ENCODE measurements around the gene TOR1AIP2. TPM values are rescaled to one million over a fixed set of nuclear protein-coding genes. Genes with fewer than 3 reads are reported as not detected.
A peak's percentile ranks its signal among the peaks of the same experiment; 100 is the strongest.

Gene TOR1AIP2
- total RNA-seq, 2 experiments from 2014 or later: 43.5 to 50.1 TPM

GRCh38 chr1:179888071-179888470 lies 10.5 kb upstream of the TOR1AIP2 start:
- Mint-ChIP-seq H3K36me3 (peaks cover 30% of the 10 kb centered on the region), H3K4me1 (peaks cover 35% of the 10 kb centered on the region), H3K9me3 (ENCODE audit: low read depth) (no peaks in the 10 kb centered on the region), H3K27me3 (no peaks in the 10 kb centered on the region), H3K27ac (no peak overlapping the region), H3K4me3 (no peak overlapping the region)
- ATAC-seq (no peak), DNase-seq (no peak)
- CTCF ChIA-PET: interaction anchor here (0.9 to 1.4 kb wide), 2 partner anchors 20 to 291 kb away, joined by 4 read pairs; no protein-coding TSS in a partner anchor

DNA sequence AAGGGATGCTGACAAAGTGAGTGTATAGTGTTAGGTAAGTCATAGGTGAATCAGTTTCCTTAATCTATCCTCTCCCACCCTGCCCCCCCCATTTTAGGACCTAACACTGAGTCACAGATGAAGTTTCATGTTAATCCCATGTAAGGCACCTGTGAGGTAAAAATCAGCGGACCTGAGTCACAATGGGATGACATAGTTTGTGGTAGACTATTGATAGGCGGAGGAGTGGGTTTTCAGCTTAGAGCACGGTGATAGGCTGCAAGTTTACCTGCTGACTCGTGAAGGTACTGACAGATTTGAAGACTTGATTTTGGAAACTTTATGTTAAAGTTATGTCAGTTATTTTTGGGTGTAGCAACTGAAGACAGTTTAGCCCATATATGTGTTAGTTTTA lies 6.1 kb upstream of the TOR1AIP2 start:
- CTCF ChIA-PET: interaction anchor here (0.9 to 1.5 kb wide), 3 partner anchors 20 to 70 kb away, joined by 3 to 6 read pairs (median 5); partner anchors contain the start of gene CEP350
- H3K27me3 Mint-ChIP-seq: no peaks in the 10 kb centered on the region
- H3K9me3 Mint-ChIP-seq (ENCODE audit: low read depth): no peaks in the 10 kb centered on the region
- peaks cover 52% of the 10 kb centered on the region for H3K4me1 Mint-ChIP-seq
- peak; percentile 26 for ATAC-seq
- H3K4me3 Mint-ChIP-seq: peak overlapping the region; percentile 95
- H3K36me3 Mint-ChIP-seq: peaks cover 28% of the 10 kb centered on the region
- DNase-seq: peak; percentile 84
- H3K27ac Mint-ChIP-seq: peak overlapping the region; percentile 99

DNA sequence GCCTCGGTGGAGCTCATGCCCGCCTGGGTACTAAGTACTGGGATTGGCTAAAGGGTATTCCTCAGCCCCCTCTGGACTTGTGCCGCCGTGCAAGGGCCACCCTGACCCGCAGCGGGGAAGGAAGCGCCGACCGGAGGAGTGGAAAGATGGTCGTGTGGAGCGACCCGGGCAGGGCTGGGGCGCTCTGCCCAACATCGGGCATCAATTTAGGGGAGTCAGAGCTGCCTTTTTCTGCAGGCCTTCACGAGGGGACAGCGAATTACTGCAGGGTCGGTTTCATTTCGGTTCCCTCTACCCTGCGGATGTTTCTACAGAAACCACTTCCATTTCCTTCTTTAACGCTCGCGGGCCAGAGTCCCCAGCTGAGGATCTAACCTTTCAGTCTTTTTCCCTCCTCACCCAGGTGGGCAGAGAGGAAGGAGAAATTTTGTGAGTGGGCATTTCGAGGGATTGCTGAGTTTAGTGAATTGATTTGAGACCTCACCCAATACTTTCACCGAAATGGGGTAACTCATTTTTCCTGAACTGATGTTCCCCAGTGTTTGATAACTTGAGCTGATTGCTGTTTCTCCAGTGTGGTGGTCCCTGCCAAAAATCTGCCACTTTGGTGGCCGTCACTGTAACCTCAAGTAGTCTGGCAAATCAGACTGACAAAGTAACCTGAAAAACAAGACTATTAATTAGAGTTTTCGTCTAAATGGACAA lies 5.6 kb upstream of the TOR1AIP2 start:
- DNase-seq (peak; percentile 71), ATAC-seq (no peak)
- peaks cover 28% of the 10 kb centered on the region for H3K36me3 Mint-ChIP-seq
- H3K4me1 Mint-ChIP-seq: peaks cover 55% of the 10 kb centered on the region
- CTCF ChIA-PET: interaction anchor here (0.9 to 1.5 kb wide), 3 partner anchors 19 to 71 kb away, joined by 3 to 6 read pairs (median 5); partner anchors contain the start of gene CEP350
- peak overlapping the region; percentile 99 for H3K27ac Mint-ChIP-seq
- H3K9me3 Mint-ChIP-seq (ENCODE audit: low read depth): no peaks in the 10 kb centered on the region
- no peaks in the 10 kb centered on the region for H3K27me3 Mint-ChIP-seq
- peak overlapping the region; percentile 95 for H3K4me3 Mint-ChIP-seq

- H3K36me3 Mint-ChIP-seq: peaks cover 23% of the 10 kb centered on the region
- H3K4me1 Mint-ChIP-seq: peaks cover 55% of the 10 kb centered on the region
- peak within 1 kb of the TSS; percentile 95 for H3K4me3 Mint-ChIP-seq
- DNase-seq (peak; percentile 99), ATAC-seq (peak; percentile 81)
- peak within 1 kb of the TSS; percentile 99 for H3K27ac Mint-ChIP-seq
- H3K27me3 Mint-ChIP-seq: no peaks in the 10 kb centered on the region
- H3K9me3 Mint-ChIP-seq (ENCODE audit: low read depth): no peaks in the 10 kb centered on the region
- CTCF ChIA-PET: interaction anchor here (1.0 to 1.5 kb wide), 2 partner anchors 72 to 296 kb away, joined by 3 to 6 read pairs; partner anchors contain the start of gene CEP350
Measured at GRCh38 chr1:179882253-179883039, 4.8 kb upstream of the TOR1AIP2 start, which contains the start of gene TOR1AIP1. Gene TOR1AIP1, plus strand, starts transcription at chr1:179882285. Its CDS starts 218 bp downstream, at chr1:179882503.

- Mint-ChIP-seq H3K4me3 (peak overlapping the region; percentile 95), H3K36me3 (peaks cover 21% of the 10 kb centered on the region), H3K9me3 (ENCODE audit: low read depth) (no peaks in the 10 kb centered on the region), H3K4me1 (peaks cover 52% of the 10 kb centered on the region), H3K27me3 (no peaks in the 10 kb centered on the region), H3K27ac (peak overlapping the region; percentile 99)
- no peak for DNase-seq
- peak; percentile 10 for ATAC-seq
- CTCF ChIA-PET: interaction anchor here (1.0 kb wide), 1 partner anchor 297 kb away, joined by 3 read pairs; no protein-coding TSS in a partner anchor
Measured at GRCh38 chr1:179881642-179882252, 4.1 kb upstream of the TOR1AIP2 start.

- DNase-seq (no peak), ATAC-seq (no peak)
- Mint-ChIP-seq H3K27me3 (no peaks in the 10 kb centered on the region), H3K9me3 (ENCODE audit: low read depth) (no peaks in the 10 kb centered on the region), H3K27ac (no peak overlapping the region), H3K4me1 (peaks cover 51% of the 10 kb centered on the region), H3K36me3 (peaks cover 15% of the 10 kb centered on the region), H3K4me3 (no peak overlapping the region)
- CTCF ChIA-PET: interaction anchor here (1.3 kb wide), 1 partner anchor 11 kb away, joined by 4 read pairs; no protein-coding TSS in a partner anchor
Measured at GRCh38 chr1:179879797-179880196, 2.2 kb upstream of the TOR1AIP2 start.

GRCh38 chr1:179876300-179876715 lies 1.3 kb downstream of the TOR1AIP2 start:
- ATAC-seq (no peak), DNase-seq (no peak)
- peak overlapping the region; percentile 88 for H3K4me3 Mint-ChIP-seq
- peak overlapping the region; percentile 68 for H3K27ac Mint-ChIP-seq
- CTCF ChIA-PET: interaction anchor here (2.3 kb wide), 1 partner anchor 9 kb away, joined by 13 read pairs; no protein-coding TSS in a partner anchor
- no peaks in the 10 kb centered on the region for H3K9me3 Mint-ChIP-seq (ENCODE audit: low read depth)
- peaks cover 19% of the 10 kb centered on the region for H3K36me3 Mint-ChIP-seq
- peaks cover 51% of the 10 kb centered on the region for H3K4me1 Mint-ChIP-seq
- no peaks in the 10 kb centered on the region for H3K27me3 Mint-ChIP-seq

DNA sequence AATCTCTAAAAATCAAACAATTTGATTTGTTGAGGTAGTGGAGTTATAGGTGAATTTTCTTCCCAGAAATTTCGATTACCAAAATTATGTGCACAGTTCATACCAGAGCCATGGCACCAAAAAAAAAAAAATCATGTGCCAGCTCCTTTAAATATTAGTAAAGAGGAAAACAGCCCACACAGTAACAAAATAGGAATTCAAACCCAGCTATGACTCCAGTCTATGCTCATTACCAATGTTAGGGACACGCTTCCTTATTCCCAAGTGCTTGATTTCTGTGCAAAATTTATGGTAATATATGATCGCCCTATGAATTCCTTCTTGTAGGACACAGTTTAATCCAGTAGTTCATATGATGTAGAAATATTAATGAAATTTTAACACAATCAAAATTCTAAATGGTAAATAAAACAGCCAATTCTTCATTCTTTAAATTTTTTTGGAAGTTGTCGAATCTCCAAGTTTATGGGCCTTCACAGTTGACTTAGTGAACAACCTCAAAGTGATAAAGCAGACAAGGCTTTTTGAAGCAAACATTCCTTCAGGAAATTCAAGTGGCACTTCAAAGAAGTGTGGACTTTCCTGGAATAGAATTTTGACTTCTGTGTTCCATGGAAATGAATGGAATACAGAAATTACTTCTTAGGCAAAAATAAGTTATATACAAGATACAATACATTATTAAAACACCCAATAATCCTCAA lies 1.9 kb downstream of the TOR1AIP2 start:
- H3K4me3 Mint-ChIP-seq: no peak overlapping the region
- no peak for ATAC-seq
- peaks cover 50% of the 10 kb centered on the region for H3K4me1 Mint-ChIP-seq
- DNase-seq: no peak
- H3K27me3 Mint-ChIP-seq: no peaks in the 10 kb centered on the region
- H3K36me3 Mint-ChIP-seq: peaks cover 19% of the 10 kb centered on the region
- CTCF ChIA-PET: interaction anchor here (1.4 to 2.3 kb wide), 2 partner anchors 9 to 22 kb away, joined by 3 to 13 read pairs; no protein-coding TSS in a partner anchor
- no peaks in the 10 kb centered on the region for H3K9me3 Mint-ChIP-seq (ENCODE audit: low read depth)
- no peak overlapping the region for H3K27ac Mint-ChIP-seq

GRCh38 chr1:179873438-179873851 lies 4.2 kb downstream of the TOR1AIP2 start:
- DNase-seq (no peak), ATAC-seq (no peak)
- CTCF ChIA-PET: no interaction called here
- no peaks in the 10 kb centered on the region for H3K9me3 Mint-ChIP-seq (ENCODE audit: low read depth)
- peaks cover 38% of the 10 kb centered on the region for H3K4me1 Mint-ChIP-seq
- no peak overlapping the region for H3K27ac Mint-ChIP-seq
- no peak overlapping the region for H3K4me3 Mint-ChIP-seq
- peaks cover 20% of the 10 kb centered on the region for H3K36me3 Mint-ChIP-seq
- H3K27me3 Mint-ChIP-seq: no peaks in the 10 kb centered on the region

DNA sequence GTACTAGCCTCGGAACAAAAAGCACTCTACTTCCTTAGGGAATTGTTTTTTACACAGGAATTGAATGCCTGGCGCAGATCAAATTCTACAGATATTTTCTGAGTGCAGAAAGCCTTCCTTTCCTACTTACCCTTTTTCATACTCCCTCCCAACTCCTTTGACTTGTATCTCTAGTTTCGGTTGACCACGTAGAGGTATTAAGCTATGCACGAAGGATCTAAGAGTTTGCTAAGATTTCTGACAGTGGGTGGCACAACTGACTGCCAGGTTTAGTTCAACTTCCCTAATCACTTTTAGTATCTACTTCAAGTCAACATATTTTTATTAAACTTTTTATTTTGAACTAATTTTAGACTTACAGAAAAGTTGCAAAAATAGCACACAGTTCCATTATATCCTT lies 5.0 kb downstream of the TOR1AIP2 start:
- Mint-ChIP-seq H3K27me3 (no peaks in the 10 kb centered on the region), H3K4me1 (peaks cover 29% of the 10 kb centered on the region), H3K4me3 (no peak overlapping the region), H3K36me3 (peaks cover 24% of the 10 kb centered on the region), H3K27ac (no peak overlapping the region), H3K9me3 (ENCODE audit: low read depth) (no peaks in the 10 kb centered on the region)
- ATAC-seq: no peak
- CTCF ChIA-PET: no interaction called here
- DNase-seq: no peak

DNA sequence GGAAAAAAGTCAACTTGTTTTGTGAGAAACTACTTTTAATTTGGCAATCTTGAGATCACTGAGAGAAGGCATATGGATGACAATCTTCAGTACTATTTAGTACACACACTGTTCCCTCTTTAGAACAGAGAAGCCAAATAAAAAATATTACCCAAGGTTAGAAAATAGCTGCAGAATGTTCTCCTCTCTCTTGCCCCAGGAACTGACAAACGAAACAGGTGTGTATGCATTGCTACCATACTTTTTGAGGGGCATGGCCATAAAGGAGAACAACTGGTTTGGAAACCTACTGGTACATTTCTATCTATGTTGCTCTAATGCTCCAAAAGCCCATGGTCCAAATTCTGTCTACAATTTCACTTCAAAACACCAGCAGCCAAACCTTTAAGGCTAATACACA lies 5.7 kb downstream of the TOR1AIP2 start:
- ATAC-seq (no peak), DNase-seq (no peak)
- Mint-ChIP-seq H3K4me3 (no peak overlapping the region), H3K9me3 (ENCODE audit: low read depth) (no peaks in the 10 kb centered on the region), H3K36me3 (peaks cover 24% of the 10 kb centered on the region), H3K27me3 (no peaks in the 10 kb centered on the region), H3K4me1 (peaks cover 29% of the 10 kb centered on the region), H3K27ac (no peak overlapping the region)
- CTCF ChIA-PET: interaction anchor here (5.2 kb wide), 1 partner anchor 296 kb away, joined by 27 read pairs; no protein-coding TSS in a partner anchor

- ATAC-seq (no peak), DNase-seq (no peak)
- Mint-ChIP-seq H3K4me3 (no peak overlapping the region), H3K27me3 (no peaks in the 10 kb centered on the region), H3K4me1 (peaks cover 22% of the 10 kb centered on the region), H3K27ac (no peak overlapping the region), H3K9me3 (ENCODE audit: low read depth) (no peaks in the 10 kb centered on the region), H3K36me3 (peaks cover 25% of the 10 kb centered on the region)
- CTCF ChIA-PET: interaction anchor here (1.2 to 5.2 kb wide), 2 partner anchors 297 to 308 kb away, joined by 4 to 27 read pairs; no protein-coding TSS in a partner anchor
Measured at GRCh38 chr1:179870870-179871269, 6.7 kb downstream of the TOR1AIP2 start.

Measured in activated CD8-positive, alpha-beta memory T cell treated with anti-CD3 and anti-CD28 coated beads, Interleukin-2, amount 10 ng/mL, durations not matched to agents 7 days and 5 days (primary cell).